CD4-positive, alpha-beta T cell treated with Interleukin-17A for 4 hours (primary cell): ENCODE results near the gene AP3S1.
"Not testable (repeated sequence)": the region's sequence is repeated elsewhere in the genome, so short reads cannot be mapped to it uniquely, and the experiment has no call there.

Experiments
- DNase-seq: peaks from one replicate; pipeline ENCODE4 v3.0.0-alpha.2; 2020; ENCODE audit warnings: mixed read lengths

AP3S1 gene

GRCh38 chr5:115877342-115877741 lies 35.6 kb downstream of the AP3S1 start:
- not testable (repeated sequence) for DNase-seq

GRCh38 chr5:115882434-115882833 lies 40.7 kb downstream of the AP3S1 start:
- DNase-seq, result not testable (repeated sequence)

GRCh38 chr5:115884704-115885103 lies 43.0 kb downstream of the AP3S1 start:
- no peak for DNase-seq

- not testable (repeated sequence) for DNase-seq
Measured at GRCh38 chr5:115885208-115885607, 43.5 kb downstream of the AP3S1 start.

GRCh38 chr5:115888027-115888426 lies 46.3 kb downstream of the AP3S1 start:
- DNase-seq, result no peak

- no peak for DNase-seq
Measured at GRCh38 chr5:115892021-115892420, 50.3 kb downstream of the AP3S1 start.

- no peak for DNase-seq
Measured at GRCh38 chr5:115894342-115894741, 52.6 kb downstream of the AP3S1 start.

GRCh38 chr5:115895821-115896220 lies 54.1 kb downstream of the AP3S1 start:
- DNase-seq, result no peak

- no peak for DNase-seq
Measured at GRCh38 chr5:115898656-115899055, 56.9 kb downstream of the AP3S1 start.

GRCh38 chr5:115907177-115907576 lies 65.4 kb downstream of the AP3S1 start:
- DNase-seq, result no peak

- not testable (repeated sequence) for DNase-seq
Measured at GRCh38 chr5:115913623-115914400, 72.1 kb downstream of the AP3S1 start.

- no peak for DNase-seq
Measured at GRCh38 chr5:115920171-115920725, 78.5 kb downstream of the AP3S1 start.

GRCh38 chr5:115928578-115929407 lies 87.1 kb downstream of the AP3S1 start:
- not testable (repeated sequence) for DNase-seq

GRCh38 chr5:115930171-115930570 lies 88.4 kb downstream of the AP3S1 start:
- not testable (repeated sequence) for DNase-seq

- no peak for DNase-seq
Measured at GRCh38 chr5:115930630-115931337, 89.0 kb downstream of the AP3S1 start.

- no peak for DNase-seq
Measured at GRCh38 chr5:115932991-115933390, 91.3 kb downstream of the AP3S1 start.

GRCh38 chr5:115934388-115934974 lies 92.7 kb downstream of the AP3S1 start:
- no peak for DNase-seq

GRCh38 chr5:115936031-115936430 lies 94.3 kb downstream of the AP3S1 start:
- DNase-seq, result no peak

GRCh38 chr5:115939059-115939458 lies 97.3 kb downstream of the AP3S1 start:
- DNase-seq, result no peak

- no peak for DNase-seq
Measured at GRCh38 chr5:115940080-115940810, 98.5 kb downstream of the AP3S1 start.

GRCh38 chr5:115941051-115941675 lies 99.4 kb downstream of the AP3S1 start:
- DNase-seq, result no peak
